Measurements from ENCODE around the gene MARVELD2.

MARVELD2 gene

DNA sequence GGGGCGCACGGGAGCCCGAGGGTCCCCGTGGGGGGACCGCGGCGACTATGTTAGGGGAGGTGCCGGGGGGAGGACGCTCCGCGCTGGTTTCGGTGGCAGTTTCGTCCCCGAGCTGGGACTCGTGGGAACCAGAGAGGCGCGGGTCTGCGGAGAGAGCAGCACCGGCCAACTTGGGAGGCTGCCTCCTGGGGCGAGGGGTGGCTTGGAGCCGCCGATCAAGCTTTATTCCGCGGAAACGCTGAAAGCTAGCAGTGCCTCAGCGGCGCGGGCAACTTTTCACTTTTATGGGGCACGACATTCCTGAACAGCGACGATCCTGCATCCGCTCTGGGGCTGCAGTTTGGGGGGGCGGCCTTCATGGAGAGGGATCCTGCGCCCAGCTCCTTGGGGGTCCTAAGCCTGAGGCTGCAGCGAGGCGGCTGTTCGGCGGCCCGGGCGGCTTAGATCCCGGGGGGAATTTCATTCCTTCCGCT lies 78.0 kb downstream of the MARVELD2 start (continued):
- no peak for TF ChIP-seq ZNF239 (tag by site-specific recombination; IDR thresholded peaks at IDR 0.05)
- TF ChIP-seq ZNF366 (tag by site-specific recombination; conservative IDR thresholded peaks at IDR 0.05): no peak
- no peak for TF ChIP-seq ZNF624 (tag by site-specific recombination; IDR thresholded peaks at IDR 0.05)
- TF ChIP-seq KLF1 (tag by site-specific recombination; IDR thresholded peaks at IDR 0.05): no peak
- peak; percentile 95 for TF ChIP-seq GLIS2 (tag by site-specific recombination; IDR thresholded peaks at IDR 0.05)
- no peak for TF ChIP-seq GLI4 (tag by site-specific recombination; IDR thresholded peaks at IDR 0.05)
- TF ChIP-seq, protein P1, sequence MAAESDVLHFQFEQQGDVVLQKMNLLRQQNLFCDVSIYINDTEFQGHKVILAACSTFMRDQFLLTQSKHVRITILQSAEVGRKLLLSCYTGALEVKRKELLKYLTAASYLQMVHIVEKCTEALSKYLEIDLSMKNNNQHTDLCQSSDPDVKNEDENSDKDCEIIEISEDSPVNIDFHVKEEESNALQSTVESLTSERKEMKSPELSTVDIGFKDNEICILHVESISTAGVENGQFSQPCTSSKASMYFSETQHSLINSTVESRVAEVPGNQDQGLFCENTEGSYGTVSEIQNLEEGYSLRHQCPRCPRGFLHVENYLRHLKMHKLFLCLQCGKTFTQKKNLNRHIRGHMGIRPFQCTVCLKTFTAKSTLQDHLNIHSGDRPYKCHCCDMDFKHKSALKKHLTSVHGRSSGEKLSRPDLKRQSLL (tag by site-specific recombination; IDR thresholded peaks at IDR 0.05): no peak
- TF ChIP-seq ZNF76 (tag by site-specific recombination; IDR thresholded peaks at IDR 0.05; ENCODE audit: borderline replicate concordance, low read depth): peak; percentile 66; the same call in 1 of the 2 replicates
- peak; percentile 34; the same call in 1 of the 2 replicates for TF ChIP-seq ZIC2 (tag by site-specific recombination; IDR thresholded peaks at IDR 0.05)
- peak; percentile 64; the same call in 1 of the 2 replicates for TF ChIP-seq IKZF3 (tag by site-specific recombination; IDR thresholded peaks at IDR 0.05)
- no peak for TF ChIP-seq ZNF521 (tag by site-specific recombination; IDR thresholded peaks at IDR 0.05)
- TF ChIP-seq, protein P2, sequence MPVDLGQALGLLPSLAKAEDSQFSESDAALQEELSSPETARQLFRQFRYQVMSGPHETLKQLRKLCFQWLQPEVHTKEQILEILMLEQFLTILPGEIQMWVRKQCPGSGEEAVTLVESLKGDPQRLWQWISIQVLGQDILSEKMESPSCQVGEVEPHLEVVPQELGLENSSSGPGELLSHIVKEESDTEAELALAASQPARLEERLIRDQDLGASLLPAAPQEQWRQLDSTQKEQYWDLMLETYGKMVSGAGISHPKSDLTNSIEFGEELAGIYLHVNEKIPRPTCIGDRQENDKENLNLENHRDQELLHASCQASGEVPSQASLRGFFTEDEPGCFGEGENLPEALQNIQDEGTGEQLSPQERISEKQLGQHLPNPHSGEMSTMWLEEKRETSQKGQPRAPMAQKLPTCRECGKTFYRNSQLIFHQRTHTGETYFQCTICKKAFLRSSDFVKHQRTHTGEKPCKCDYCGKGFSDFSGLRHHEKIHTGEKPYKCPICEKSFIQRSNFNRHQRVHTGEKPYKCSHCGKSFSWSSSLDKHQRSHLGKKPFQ (tag by site-specific recombination; IDR thresholded peaks at IDR 0.05): no peak
- TF ChIP-seq BCL11B (tag by site-specific recombination; IDR thresholded peaks at IDR 0.05; ENCODE audit: low read depth): 0 out of 2 replicates have a peak, but pooled peaks have one; percentile 10
- peak; percentile 14; the same call in 1 of the 2 replicates for TF ChIP-seq ZNF2 (tag by site-specific recombination; IDR thresholded peaks at IDR 0.05)
- TF ChIP-seq, protein P3, sequence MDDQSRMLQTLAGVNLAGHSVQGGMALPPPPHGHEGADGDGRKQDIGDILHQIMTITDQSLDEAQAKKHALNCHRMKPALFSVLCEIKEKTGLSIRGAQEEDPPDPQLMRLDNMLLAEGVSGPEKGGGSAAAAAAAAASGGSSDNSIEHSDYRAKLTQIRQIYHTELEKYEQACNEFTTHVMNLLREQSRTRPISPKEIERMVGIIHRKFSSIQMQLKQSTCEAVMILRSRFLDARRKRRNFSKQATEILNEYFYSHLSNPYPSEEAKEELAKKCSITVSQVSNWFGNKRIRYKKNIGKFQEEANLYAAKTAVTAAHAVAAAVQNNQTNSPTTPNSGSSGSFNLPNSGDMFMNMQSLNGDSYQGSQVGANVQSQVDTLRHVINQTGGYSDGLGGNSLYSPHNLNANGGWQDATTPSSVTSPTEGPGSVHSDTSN (CRISPR knock-in tag; IDR thresholded peaks at IDR 0.05): no peak; the same call in 1 of the 2 replicates
- TF ChIP-seq ZBTB7A (tag by site-specific recombination; IDR thresholded peaks at IDR 0.05; ENCODE audit: low read depth): 0 out of 2 replicates have a peak, but pooled peaks have one; percentile 8
- TF ChIP-seq ZNF341 (tag by site-specific recombination; IDR thresholded peaks at IDR 0.05; ENCODE audit: low read depth): peak; percentile 27
- no peak for TF ChIP-seq RBAK (tag by site-specific recombination; IDR thresholded peaks at IDR 0.05)
- TF ChIP-seq ZNF112 (tag by site-specific recombination; IDR thresholded peaks at IDR 0.05): no peak
- TF ChIP-seq, protein P4, sequence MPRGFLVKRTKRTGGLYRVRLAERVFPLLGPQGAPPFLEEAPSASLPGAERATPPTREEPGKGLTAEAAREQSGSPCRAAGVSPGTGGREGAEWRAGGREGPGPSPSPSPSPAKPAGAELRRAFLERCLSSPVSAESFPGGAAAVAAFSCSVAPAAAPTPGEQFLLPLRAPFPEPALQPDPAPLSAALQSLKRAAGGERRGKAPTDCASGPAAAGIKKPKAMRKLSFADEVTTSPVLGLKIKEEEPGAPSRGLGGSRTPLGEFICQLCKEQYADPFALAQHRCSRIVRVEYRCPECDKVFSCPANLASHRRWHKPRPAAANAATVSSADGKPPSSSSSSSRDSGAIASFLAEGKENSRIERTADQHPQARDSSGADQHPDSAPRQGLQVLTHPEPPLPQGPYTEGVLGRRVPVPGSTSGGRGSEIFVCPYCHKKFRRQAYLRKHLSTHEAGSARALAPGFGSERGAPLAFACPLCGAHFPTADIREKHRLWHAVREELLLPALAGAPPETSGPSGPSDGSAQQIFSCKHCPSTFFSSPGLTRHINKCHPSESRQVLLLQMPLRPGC (tag by site-specific recombination; IDR thresholded peaks at IDR 0.05): peak; percentile 55
- no peak for TF ChIP-seq ZNF585B (tag by site-specific recombination; IDR thresholded peaks at IDR 0.05)

DNA sequence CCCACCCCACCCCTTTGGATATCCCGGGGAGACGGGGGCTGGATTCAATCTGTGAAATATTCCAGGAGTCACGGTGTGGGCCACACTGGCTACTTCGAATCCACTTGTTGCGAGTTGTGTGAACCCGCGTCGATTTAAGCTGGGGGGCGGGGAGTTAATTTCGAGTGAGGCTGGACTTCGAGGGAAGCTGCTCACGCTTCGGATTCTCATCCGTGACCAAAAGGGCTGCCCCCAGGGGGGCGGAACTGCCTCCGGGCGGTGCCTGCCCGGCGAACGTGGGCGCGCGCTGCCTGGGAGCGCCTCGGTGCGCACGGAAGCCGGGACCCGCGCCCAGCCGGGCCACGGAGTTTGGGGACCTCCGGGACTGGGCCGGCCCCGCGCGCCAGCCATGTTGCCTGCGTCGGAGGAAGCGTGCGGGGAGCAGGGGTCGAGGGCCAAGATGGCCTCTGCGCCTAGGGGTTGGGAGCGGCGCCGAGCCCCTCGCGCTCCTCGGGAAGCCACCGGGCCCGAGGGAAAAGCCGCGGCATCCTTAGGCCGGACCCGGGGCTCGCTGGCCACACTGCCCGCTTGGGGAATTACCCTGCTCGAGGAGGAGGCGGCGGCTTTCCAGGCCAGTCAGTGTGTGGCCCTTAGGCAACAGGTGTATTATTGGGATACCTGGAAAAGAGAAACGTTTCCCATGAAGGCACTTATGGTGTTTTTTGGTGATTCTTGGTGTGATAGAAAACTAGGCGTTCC lies 78.6 kb downstream of the MARVELD2 start:
- no peaks in the 10 kb centered on the region for H3K9me3 ChIP-seq (ENCODE audit: control insufficient read depth, insufficient read depth, low read depth, low read length)
- H3K4me1 ChIP-seq (ENCODE audit: control insufficient read depth, insufficient read depth, low read length): peaks cover 17% of the 10 kb centered on the region
- H3K27ac ChIP-seq (ENCODE audit: extremely low read depth, low read depth, low read length): peak overlapping the region; percentile 93
- H3K36me3 ChIP-seq (ENCODE audit: control insufficient read depth in 2 of 2, insufficient read depth in 1 of 2, low read length in 2 of 2): no peaks in the 10 kb centered on the region
- H3K4me3 ChIP-seq (ENCODE audit: low read depth, low read length): peak overlapping the region; percentile 87
- ChIA-PET CTCF (interaction anchor here (0.7 to 1.0 kb wide), 2 partner anchors 400 to 469 kb away, joined by 3 read pairs; partner anchors contain the start of gene SLC30A5), POLR2A (interaction anchor here (1.2 to 1.5 kb wide), 4 partner anchors 8 to 27 kb away, joined by 4 to 8 read pairs (median 6); no protein-coding TSS in a partner anchor)
- TF ChIP-seq ZFP3 (tag by site-specific recombination; IDR thresholded peaks at IDR 0.05; ENCODE audit: low read depth): no peak
- TF ChIP-seq ZNF132 (tag by site-specific recombination; IDR thresholded peaks at IDR 0.05; ENCODE audit: borderline replicate concordance): no peak
- TF ChIP-seq ZBTB1 (tag by site-specific recombination; IDR thresholded peaks at IDR 0.05): no peak
- TF ChIP-seq SP2 (tag by site-specific recombination; IDR thresholded peaks at IDR 0.05): peak; percentile 80
- 0 out of 2 replicates have a peak, but pooled peaks have one; percentile 23 for TF ChIP-seq EGR2 (tag by site-specific recombination; IDR thresholded peaks at IDR 0.05; ENCODE audit: low read depth)
- TF ChIP-seq ZIC2 (tag by site-specific recombination; IDR thresholded peaks at IDR 0.05): no peak
- TF ChIP-seq ZNF266 (tag by site-specific recombination; IDR thresholded peaks at IDR 0.05; ENCODE audit: low read depth): no peak
- no peak for TF ChIP-seq ZNF830 (tag by site-specific recombination; IDR thresholded peaks at IDR 0.05; ENCODE audit: low read depth)
- TF ChIP-seq ZNF555 (tag by site-specific recombination; conservative IDR thresholded peaks at IDR 0.05): no peak

Data from HEK293 (cell line).